AG09319 (cell line): Measurements from ENCODE around the gene PDCD4.

Experiments
- DNase-seq: peaks from one replicate; pipeline ENCODE4 v3.0.0-alpha.2; 2010; ENCODE audit warnings: low read depth; ENCODE audit errors: extremely low read depth
- CTCF ChIP-seq: IDR thresholded peaks from 2 replicates; pipeline ENCODE4 v1.5.1; 2011; ENCODE audit warnings: low read depth, mild to moderate bottlenecking, inconsistent platforms, low read length, moderate library complexity

Gene PDCD4

DNA sequence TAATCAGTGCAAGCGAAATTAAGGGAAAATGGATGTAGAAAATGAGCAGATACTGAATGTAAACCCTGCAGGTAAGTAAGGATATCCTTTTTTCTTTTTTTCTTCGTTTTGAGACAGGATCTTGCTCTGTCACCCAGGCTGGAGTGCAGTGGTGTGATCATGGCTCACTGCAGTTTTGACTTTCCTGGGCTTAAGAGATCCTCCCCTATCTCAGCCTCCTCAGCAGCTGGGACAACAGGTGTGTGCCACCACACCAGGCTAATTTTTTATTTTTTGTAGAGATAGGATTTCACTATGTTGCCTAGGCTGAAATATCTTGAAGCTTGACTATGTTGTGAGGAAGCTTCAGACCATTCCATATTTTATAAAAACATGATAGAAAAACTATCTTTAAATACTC lies 4.3 kb downstream of the PDCD4 start:
- no peak for TF ChIP-seq CTCF
- DNase-seq: no peak

- no peak for DNase-seq
- TF ChIP-seq CTCF: no peak
Observed at GRCh38 chr10:110876788-110877187, 5.1 kb downstream of the PDCD4 start.

GRCh38 chr10:110880012-110880411 lies 8.3 kb downstream of the PDCD4 start:
- DNase-seq: no peak
- no peak for TF ChIP-seq CTCF

- DNase-seq: no peak
- TF ChIP-seq CTCF: no peak
Observed at GRCh38 chr10:110881247-110881646, 9.5 kb downstream of the PDCD4 start.

GRCh38 chr10:110881905-110882304 lies 10.2 kb downstream of the PDCD4 start:
- DNase-seq: no peak
- TF ChIP-seq CTCF: no peak

DNA sequence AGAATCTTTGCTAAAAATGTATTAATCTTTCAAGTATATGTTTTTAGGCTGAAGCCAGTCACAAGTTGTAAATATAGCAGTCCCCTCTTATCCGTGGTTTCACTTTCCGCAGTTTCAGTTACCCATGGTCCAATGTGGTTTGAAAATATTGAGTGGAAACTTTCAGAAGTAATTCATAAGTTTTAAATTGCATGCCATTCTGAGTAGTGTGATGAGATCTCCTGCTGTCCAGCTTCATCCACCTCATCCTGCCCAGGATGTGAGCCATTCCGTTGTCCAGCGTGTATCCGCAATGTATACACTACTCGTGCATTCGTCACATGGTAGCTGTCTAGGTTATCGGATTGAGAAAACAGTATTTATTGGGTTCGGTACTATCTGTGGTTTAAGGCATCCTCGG lies 12.2 kb downstream of the PDCD4 start:
- no peak for TF ChIP-seq CTCF
- no peak for DNase-seq

DNA sequence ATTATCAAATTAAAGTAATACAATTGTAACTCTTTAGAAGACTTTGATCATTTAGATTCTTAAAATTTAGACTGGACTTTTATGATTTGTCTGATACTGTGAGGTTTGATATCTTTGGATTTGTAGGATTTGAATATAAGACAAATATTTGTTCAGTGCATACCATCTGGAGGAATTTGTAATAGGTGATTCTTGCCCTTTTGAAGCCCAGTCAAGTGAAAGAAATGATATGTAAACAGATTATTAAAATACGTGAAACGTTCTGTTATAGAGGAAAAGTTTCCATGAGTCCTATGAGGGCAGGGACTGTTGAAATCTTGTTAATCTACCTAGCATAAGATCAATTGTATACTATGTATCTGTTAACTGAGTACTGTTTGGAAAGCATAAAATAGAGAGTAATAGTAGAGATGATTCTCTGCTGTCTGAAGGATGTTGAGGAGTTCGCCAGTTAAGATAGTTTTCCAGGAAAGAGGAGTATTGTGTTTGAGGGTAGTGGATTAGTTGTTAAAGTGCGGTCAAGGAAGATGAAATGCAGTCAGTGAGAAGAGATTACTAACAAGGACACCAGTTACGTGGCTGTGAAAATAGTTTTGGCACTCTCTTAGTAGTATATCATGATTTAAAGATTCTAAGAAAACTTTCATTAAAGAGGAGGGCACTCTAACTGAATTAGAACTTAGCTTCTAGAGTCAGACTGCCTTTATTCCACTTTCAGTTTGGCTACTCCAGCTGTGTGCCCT lies 14.4 kb downstream of the PDCD4 start:
- TF ChIP-seq CTCF: no peak
- DNase-seq: no peak
